Tibial artery (tissue), 4 donors: ENCODE measurements around the gene APPL2.
"Not testable (repeated sequence)": the region's sequence is repeated elsewhere in the genome, so short reads cannot be mapped to it uniquely, and the experiment has no call there.

ENCODE experiments used
- DNase-seq, 2 donors: peaks; one replicate each; pipeline ENCODE4 v3.0.0-alpha.2; 2019
- H3K27ac ChIP-seq, 2 donors: fragments of 200-600 bp; sonication (generic) in 1 of 2; 1 replicate in 1 of 2; 2 replicates in 1 of 2; pipeline ENCODE4 v1.5.1; 2018 to 2019; ENCODE audit warnings: mild to moderate bottlenecking in 1 of 2
- H3K27me3 ChIP-seq, 2 donors: fragments of 200-600 bp; sonication (generic) in 1 of 2; one replicate each; pipeline versions ENCODE4 v1.5.1 to v1.6.0; 2016 to 2019
- H3K36me3 ChIP-seq, 3 donors: fragments of 200-600 bp; sonication (generic) in 2 of 3; one replicate each; pipeline ENCODE4 v1.5.1; 2016 to 2019; ENCODE audit warnings: mild to moderate bottlenecking in 2 of 3
- H3K4me1 ChIP-seq, 4 donors: fragments of 200-600 bp; sonication (generic) in 2 of 4; 1 replicate in 3 of 4; 2 replicates in 1 of 4; pipeline ENCODE4 v1.5.1; 2016 to 2019
- H3K4me3 ChIP-seq, 2 donors: fragments of 200-600 bp; sonication (generic) in 1 of 2; 1 replicate in 1 of 2; 2 replicates in 1 of 2; pipeline ENCODE4 v1.5.1; 2018 to 2019; ENCODE audit warnings: mild to moderate bottlenecking in 2 of 2
- H3K9me3 ChIP-seq, 3 donors: fragments of 200-600 bp; sonication (generic) in 1 of 3; one replicate each; pipeline ENCODE4 v1.5.1; 2016 to 2019
- CTCF ChIP-seq, 2 experiments: fragments of 200-600 bp in 1 of 2; fragments of 450-650 bp in 1 of 2; IDR thresholded peaks; one replicate each; pipeline ENCODE4 v1.5.1; 2017 to 2019; ENCODE audit warnings: antibody characterized with exemption in 2 of 2, mild to moderate bottlenecking in 1 of 2, moderate library complexity in 1 of 2
- intact Hi-C: fragments of 100-400 bp; cut with DNase I; formaldehyde crosslinking; loops from one replicate; pipeline ENCODE4 v1.15.0; 2023; ENCODE audit warnings: low total_unique reads

APPL2 gene

GRCh38 chr12:105192624-105193225 lies 43.2 kb downstream of the APPL2 start:
- Histone ChIP-seq H3K27me3 (no peaks in the 10 kb centered on the region), H3K4me1 (no peaks in the 10 kb centered on the region), H3K27ac (no peak overlapping the region), H3K9me3 (no peaks in the 10 kb centered on the region), H3K36me3 (peaks cover 59 to 100% (median 81%) of the 10 kb centered on the region in 3 donors), H3K4me3 (no peak overlapping the region)
- DNase-seq, result no peak
- TF ChIP-seq CTCF (IDR thresholded peaks at IDR 0.05), result no peak
- intact Hi-C loops, result no loop called here

GRCh38 chr12:105190530-105190929 lies 45.4 kb downstream of the APPL2 start:
- H3K9me3 ChIP-seq, result no peaks in the 10 kb centered on the region
- H3K27me3 ChIP-seq, result no peaks in the 10 kb centered on the region
- intact Hi-C loops, result no loop called here
- DNase-seq, result no peak
- H3K4me3 ChIP-seq, result no peak overlapping the region
- no peak overlapping the region for H3K27ac ChIP-seq
- TF ChIP-seq CTCF (IDR thresholded peaks at IDR 0.05), result no peak
- H3K4me1 ChIP-seq, result no peaks in the 10 kb centered on the region
- peaks cover 71 to 90% (median 86%) of the 10 kb centered on the region in 3 donors for H3K36me3 ChIP-seq

GRCh38 chr12:105189293-105189692 lies 46.7 kb downstream of the APPL2 start:
- DNase-seq, result no peak
- no peaks in the 10 kb centered on the region for H3K27me3 ChIP-seq
- no peaks in the 10 kb centered on the region for H3K9me3 ChIP-seq
- H3K36me3 ChIP-seq, result peaks cover 71 to 90% (median 88%) of the 10 kb centered on the region in 3 donors
- H3K4me3 ChIP-seq, result no peak overlapping the region
- no peak for TF ChIP-seq CTCF (IDR thresholded peaks at IDR 0.05)
- intact Hi-C loops, result no loop called here
- H3K4me1 ChIP-seq, result no peaks in the 10 kb centered on the region
- H3K27ac ChIP-seq, result no peak overlapping the region

GRCh38 chr12:105183976-105184375 lies 52.0 kb downstream of the APPL2 start:
- H3K27ac ChIP-seq, intact Hi-C loops: not testable (repeated sequence)

GRCh38 chr12:105183406-105183805 lies 52.6 kb downstream of the APPL2 start:
- DNase-seq, intact Hi-C loops, H3K4me3 ChIP-seq, H3K27me3 ChIP-seq, H3K4me1 ChIP-seq, H3K27ac ChIP-seq: not testable (repeated sequence)
- peaks cover 0 to 10% (median 0%) of the 10 kb centered on the region in 3 donors for H3K9me3 ChIP-seq
- peaks cover 42 to 53% (median 53%) of the 10 kb centered on the region in 3 donors for H3K36me3 ChIP-seq

More at GRCh38 chr12:105183976-105184375, 52.0 kb downstream of the APPL2 start:
- peaks cover 0 to 10% (median 0%) of the 10 kb centered on the region in 3 donors for H3K9me3 ChIP-seq
- not testable (repeated sequence) for H3K4me1 ChIP-seq, H3K27me3 ChIP-seq, DNase-seq, H3K4me3 ChIP-seq
- H3K36me3 ChIP-seq, result peaks cover 48 to 57% (median 55%) of the 10 kb centered on the region in 3 donors

GRCh38 chr12:105179114-105179513 lies 56.9 kb downstream of the APPL2 start:
- H3K4me3 ChIP-seq, intact Hi-C loops: not testable (repeated sequence)

GRCh38 chr12:105177208-105177607 lies 58.8 kb downstream of the APPL2 start:
- Histone ChIP-seq H3K4me3 (no peak overlapping the region), H3K27ac (no peak overlapping the region), H3K36me3 (peaks cover 26 to 48% (median 40%) of the 10 kb centered on the region in 3 donors), H3K9me3 (peaks cover 0 to 10% (median 0%) of the 10 kb centered on the region in 3 donors), H3K27me3 (no peaks in the 10 kb centered on the region), H3K4me1 (no peaks in the 10 kb centered on the region)
- no peak for DNase-seq
- no peak for TF ChIP-seq CTCF (IDR thresholded peaks at IDR 0.05)
- intact Hi-C loops, result no loop called here

More at GRCh38 chr12:105179114-105179513, 56.9 kb downstream of the APPL2 start:
- not testable (repeated sequence) for H3K27me3 ChIP-seq, DNase-seq, H3K27ac ChIP-seq, H3K4me1 ChIP-seq
- Histone ChIP-seq H3K9me3 (peaks cover 0 to 10% (median 0%) of the 10 kb centered on the region in 3 donors), H3K36me3 (peaks cover 29 to 49% (median 39%) of the 10 kb centered on the region in 3 donors)
